Endothelial cell of umbilical vein (primary cell): ENCODE data around the gene MAS1L. TPM values are rescaled to one million over a fixed set of nuclear protein-coding genes. Genes with fewer than 3 reads are reported as not detected.

Experiments used
- BruUV-seq: library from RNA; stranded (reverse); fragments of 400-500 nt; replicated peaks from 2 replicates; lab custom pipeline; 2021; lab: Mats Ljungman, UMichigan
- CTCF ChIA-PET: fragments of 300-600, 350-600 bp; sonication (Branson Sonifier 250); formaldehyde crosslinking; loops from one replicate; lab custom pipeline; 2021; ENCODE audit warnings: antibody characterized with exemption, inconsistent platforms; lab: Charles Lee
- POLR2A ChIA-PET: fragments of 300-600, 350-600 bp; sonication (Branson Sonifier 250); formaldehyde crosslinking; loops from one replicate; lab custom pipeline; 2021; ENCODE audit warnings: antibody characterized with exemption, inconsistent platforms; lab: Charles Lee
- DNase-seq: peaks from one replicate; pipeline ENCODE4 v3.0.0-alpha.2; 2011; ENCODE audit warnings: low read depth, low spot score
- FAIRE-seq: peaks from 2 replicates; lab custom pipeline; 2011; peaks lifted over from hg19 to GRCh38; lab: Jason Lieb, UNC
- H2AFZ ChIP-seq: 2 replicates; pipeline ENCODE4 v1.6.0; 2012; ENCODE audit warnings: low read depth, low read length, control low read depth, inconsistent platforms
- H3K27ac ChIP-seq: 2 replicates; pipeline ENCODE4 v1.5.1; 2011; ENCODE audit warnings: low read depth, mild to moderate bottlenecking, control low read depth, low read length, moderate library complexity; ENCODE audit not compliant: insufficient read depth
- H3K27me3 ChIP-seq, 2 experiments: 2 replicates each; pipeline versions ENCODE4 v1.6.0 to v1.6.1; 2011; ENCODE audit warnings: low read length in 2 of 2, mixed read lengths in 1 of 2; ENCODE audit not compliant: control insufficient read depth in 2 of 2, insufficient read depth in 2 of 2
- H3K36me3 ChIP-seq, 2 experiments: 2 replicates in 1 of 2; 3 replicates in 1 of 2; pipeline ENCODE4 v1.5.1; 2011; ENCODE audit warnings: low read length in 2 of 2, mild to moderate bottlenecking in 1 of 2, moderate library complexity in 1 of 2; ENCODE audit not compliant: control insufficient read depth in 2 of 2, insufficient read depth in 2 of 2; ENCODE audit errors: extremely low read depth in 1 of 2
- H3K4me1 ChIP-seq: 3 replicates; pipeline ENCODE4 v1.5.1; 2011; ENCODE audit warnings: mild to moderate bottlenecking, low read length; ENCODE audit not compliant: control insufficient read depth, insufficient read depth; ENCODE audit errors: extremely low read depth
- H3K4me2 ChIP-seq: 2 replicates; pipeline ENCODE4 v1.6.1; 2011; ENCODE audit warnings: low read length, control low read depth, mixed read lengths; ENCODE audit not compliant: insufficient read depth
- H3K4me3 ChIP-seq, 3 experiments: fragments of 200-600 bp in 1 of 3; sonication (generic), shearing (Covaris generic) in 1 of 3; replicated peaks in 1 of 3; 2 replicates each; pipeline ENCODE4 v1.5.1; 2011 to 2016; ENCODE audit warnings: control low read depth in 3 of 3, low read length in 3 of 3, mild to moderate bottlenecking in 2 of 3, inconsistent platforms in 1 of 3, low read depth in 1 of 3, moderate library complexity in 1 of 3; ENCODE audit not compliant: insufficient read depth in 1 of 3
- H3K79me2 ChIP-seq: 2 replicates; pipeline ENCODE4 v1.6.0; 2012; ENCODE audit warnings: low read length, inconsistent platforms; ENCODE audit not compliant: control insufficient read depth, insufficient read depth
- H3K9ac ChIP-seq: replicated peaks from 2 replicates; pipeline ENCODE3; 2011; ENCODE audit warnings: low read length, control low read depth; ENCODE audit not compliant: insufficient read depth; ENCODE audit errors: extremely low read depth
- H3K9me1 ChIP-seq: replicated peaks from 3 replicates; pipeline ENCODE4 v1.6.0; 2011; ENCODE audit warnings: mild to moderate bottlenecking, low read length; ENCODE audit not compliant: control insufficient read depth, insufficient read depth; ENCODE audit errors: extremely low read depth
- H3K9me3 ChIP-seq: replicated peaks from 2 replicates; pipeline ENCODE4 v1.5.1; 2012; ENCODE audit warnings: low read length, inconsistent platforms; ENCODE audit not compliant: control insufficient read depth, insufficient read depth
- H4K20me1 ChIP-seq: replicated peaks from 2 replicates; pipeline ENCODE3; 2011; ENCODE audit warnings: mild to moderate bottlenecking, low read length; ENCODE audit not compliant: control insufficient read depth, insufficient read depth; ENCODE audit errors: extremely low read depth
- EZH2 ChIP-seq: IDR thresholded peaks from 2 replicates; pipeline ENCODE4 v1.6.1; 2012; ENCODE audit warnings: borderline replicate concordance, low read depth, mild to moderate bottlenecking, moderate library complexity, low read length, inconsistent platforms; ENCODE audit not compliant: severe bottlenecking
- FOS ChIP-seq: IDR thresholded peaks from 2 replicates; pipeline ENCODE4 v1.6.1; 2011; ENCODE audit warnings: mild to moderate bottlenecking, low read length, moderate library complexity, borderline replicate concordance; ENCODE audit not compliant: insufficient read depth
- GATA2 ChIP-seq: IDR thresholded peaks from 2 replicates; pipeline ENCODE4 v1.7.0; 2011; ENCODE audit warnings: low read depth, mild to moderate bottlenecking, moderate library complexity, mixed read lengths, low read length; ENCODE audit not compliant: insufficient read length, insufficient read depth
- JUN ChIP-seq: IDR thresholded peaks from 2 replicates; pipeline ENCODE4 v1.6.1; 2011; ENCODE audit warnings: borderline replicate concordance, low read depth; ENCODE audit not compliant: insufficient read length, insufficient read depth
- MYC ChIP-seq: IDR thresholded peaks from one replicate; pipeline ENCODE4 v1.6.1; 2011; ENCODE audit warnings: mild to moderate bottlenecking, low read depth, low read length
- POLR2A ChIP-seq: IDR thresholded peaks from 2 replicates; pipeline ENCODE4 v1.6.1; 2012; ENCODE audit warnings: low read depth, mild to moderate bottlenecking, control low read depth, low read length
- POLR2AphosphoS5 ChIP-seq: IDR thresholded peaks from 2 replicates; pipeline ENCODE4 v1.6.1; 2012; ENCODE audit warnings: low read depth, mild to moderate bottlenecking, control low read depth, low read length, moderate library complexity; ENCODE audit not compliant: insufficient read depth
- dilution Hi-C: fragments of 300-500 bp; cut with MboI; formaldehyde crosslinking; loops from one replicate; pipeline ENCODE4 v1.15.0; 2019; ENCODE audit warnings: low sequenced_read_pairs; ENCODE audit not compliant: extremely low pct_ligation_motif_present
- intact Hi-C: fragments of 100-400 bp; cut with micrococcal nuclease; formaldehyde crosslinking; loops from one replicate; pipeline ENCODE4 v1.10.0; 2022
- polyA plus RNA-seq, 4 experiments: library from polyadenylated mRNA; depleted of rRNA in 3 of 4; stranded (reverse) in 3 of 4; unstranded in 1 of 4; fragments of >200 nt; gene quantifications; 2 replicates each; pipeline versions ENCODE4 v1.2.1 to v1.2.3, GENCODE V29; 2011 to 2012; ENCODE audit warnings: missing spikeins in 1 of 4
- total RNA-seq: library from RNA; stranded (reverse); gene quantifications from 2 replicates; pipeline ENCODE4 v1.2.3, GENCODE V29; 2021
- TF ChIP-seq, protein P1 (sequence below), 2 donors: IDR thresholded peaks; 1 replicate in 1 of 2; 2 replicates in 1 of 2; pipeline ENCODE4 v1.5.1; 2011; ENCODE audit warnings: low read length in 2 of 2, mild to moderate bottlenecking in 2 of 2, moderate library complexity in 2 of 2, control low read depth in 1 of 2, inconsistent platforms in 1 of 2, low read depth in 1 of 2; ENCODE audit not compliant: insufficient read depth in 1 of 2; ENCODE audit errors: extremely low read depth in 1 of 2
- TF ChIP-seq, protein P2 (sequence below): IDR thresholded peaks from 2 replicates; pipeline ENCODE4 v1.6.1; 2011; ENCODE audit not compliant: insufficient read depth, insufficient read length

The MAS1L gene
- total and polyA plus RNA-seq, 2 donors (not counting 3 experiments of a cell fraction or from before 2014, with no cell fraction given): not detected

DNA sequence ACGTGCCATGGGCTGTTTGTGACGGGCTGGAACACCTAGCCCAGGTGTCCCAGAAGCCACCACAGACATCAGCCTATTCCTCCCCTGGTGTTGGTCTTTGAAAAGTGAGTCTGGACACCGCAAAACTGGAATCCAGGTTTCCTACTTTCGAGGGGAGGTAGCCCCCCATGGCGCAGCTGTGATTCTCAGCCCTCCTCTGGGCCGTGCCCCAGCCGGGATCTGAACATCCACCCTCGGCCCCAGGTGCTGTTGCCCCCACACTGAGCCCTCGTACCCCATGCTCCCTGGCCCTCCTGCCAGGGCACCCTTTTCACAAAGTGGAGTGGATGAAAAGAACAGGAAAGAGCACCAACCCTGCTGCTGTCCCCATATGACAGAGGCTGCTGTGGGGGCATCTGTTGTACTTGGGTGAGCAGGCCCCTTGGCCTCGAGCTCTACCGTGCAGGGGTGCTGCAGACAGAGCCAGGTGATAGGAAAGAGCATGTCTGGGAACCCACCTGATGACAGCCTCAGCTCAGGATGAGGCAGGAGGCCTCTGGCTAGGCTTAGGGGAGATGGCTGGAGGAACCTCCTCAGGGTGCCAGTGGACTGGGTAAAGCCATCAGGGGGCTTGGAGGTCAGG lies 18.8 kb upstream of the MAS1L start:
- Histone ChIP-seq H3K4me2 (no peak overlapping the region), H4K20me1 (no peaks in the 10 kb centered on the region), H3K9ac (no peak overlapping the region), H3K4me1 (no peaks in the 10 kb centered on the region), H3K79me2 (no peaks in the 10 kb centered on the region), H3K9me1 (no peaks in the 10 kb centered on the region), H3K27ac (no peak overlapping the region), H3K9me3 (no peaks in the 10 kb centered on the region), H3K36me3 (no peaks in the 10 kb centered on the region), H2AFZ (no peak overlapping the region), H3K4me3 (no peak overlapping the region), H3K27me3 (no peaks in the 10 kb centered on the region)
- ChIA-PET POLR2A (no interaction called here), CTCF (no interaction called here)
- dilution Hi-C loops (no loop called here), intact Hi-C loops (no loop called here)
- DNase-seq: no peak
- no TSS peak for BruUV-seq
- no peak for FAIRE-seq
- TF ChIP-seq POLR2AphosphoS5: no peak

DNA sequence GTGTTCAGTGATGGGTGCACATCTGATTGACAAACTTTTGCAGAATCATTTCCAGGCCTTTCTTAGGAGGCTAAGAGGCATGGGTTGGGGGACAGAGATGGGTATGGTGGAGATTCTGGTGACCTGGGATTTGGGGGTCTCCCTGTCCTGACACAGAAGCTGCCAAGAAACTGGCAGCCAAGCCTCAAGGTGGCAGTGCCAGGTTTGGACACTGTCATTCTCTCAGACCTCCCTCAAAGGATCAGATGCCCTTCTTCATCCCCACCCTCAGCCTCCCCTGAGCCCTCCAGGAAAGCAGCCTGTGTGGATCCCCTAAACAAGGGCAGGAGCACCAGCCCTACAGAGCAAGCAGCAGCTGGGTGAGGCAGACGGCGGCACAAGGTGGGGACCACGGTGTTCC lies 18.1 kb upstream of the MAS1L start:
- Histone ChIP-seq H4K20me1 (no peaks in the 10 kb centered on the region), H3K9ac (no peak overlapping the region), H3K9me1 (no peaks in the 10 kb centered on the region), H3K4me3 (no peak overlapping the region), H3K4me2 (no peak overlapping the region), H3K36me3 (no peaks in the 10 kb centered on the region), H3K4me1 (no peaks in the 10 kb centered on the region), H2AFZ (no peak overlapping the region), H3K9me3 (no peaks in the 10 kb centered on the region), H3K27me3 (no peaks in the 10 kb centered on the region), H3K27ac (no peak overlapping the region), H3K79me2 (no peaks in the 10 kb centered on the region)
- dilution Hi-C loops: no loop called here
- ChIA-PET CTCF (no interaction called here), POLR2A (no interaction called here)
- TF ChIP-seq EZH2 (no peak), POLR2AphosphoS5 (no peak), GATA2 (no peak), MYC (no peak), JUN (no peak), POLR2A (no peak), FOS (no peak)
- TF ChIP-seq, protein P1, sequence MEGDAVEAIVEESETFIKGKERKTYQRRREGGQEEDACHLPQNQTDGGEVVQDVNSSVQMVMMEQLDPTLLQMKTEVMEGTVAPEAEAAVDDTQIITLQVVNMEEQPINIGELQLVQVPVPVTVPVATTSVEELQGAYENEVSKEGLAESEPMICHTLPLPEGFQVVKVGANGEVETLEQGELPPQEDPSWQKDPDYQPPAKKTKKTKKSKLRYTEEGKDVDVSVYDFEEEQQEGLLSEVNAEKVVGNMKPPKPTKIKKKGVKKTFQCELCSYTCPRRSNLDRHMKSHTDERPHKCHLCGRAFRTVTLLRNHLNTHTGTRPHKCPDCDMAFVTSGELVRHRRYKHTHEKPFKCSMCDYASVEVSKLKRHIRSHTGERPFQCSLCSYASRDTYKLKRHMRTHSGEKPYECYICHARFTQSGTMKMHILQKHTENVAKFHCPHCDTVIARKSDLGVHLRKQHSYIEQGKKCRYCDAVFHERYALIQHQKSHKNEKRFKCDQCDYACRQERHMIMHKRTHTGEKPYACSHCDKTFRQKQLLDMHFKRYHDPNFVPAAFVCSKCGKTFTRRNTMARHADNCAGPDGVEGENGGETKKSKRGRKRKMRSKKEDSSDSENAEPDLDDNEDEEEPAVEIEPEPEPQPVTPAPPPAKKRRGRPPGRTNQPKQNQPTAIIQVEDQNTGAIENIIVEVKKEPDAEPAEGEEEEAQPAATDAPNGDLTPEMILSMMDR (IDR thresholded peaks at IDR 0.05; ENCODE audit: extremely low read depth in 1 of 2, insufficient read depth in 1 of 2, low read depth in 1 of 2, low read length in 2 of 2): no peak
- TF ChIP-seq, protein P2, sequence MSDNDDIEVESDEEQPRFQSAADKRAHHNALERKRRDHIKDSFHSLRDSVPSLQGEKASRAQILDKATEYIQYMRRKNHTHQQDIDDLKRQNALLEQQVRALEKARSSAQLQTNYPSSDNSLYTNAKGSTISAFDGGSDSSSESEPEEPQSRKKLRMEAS: no peak
- no peak for DNase-seq
- BruUV-seq: no TSS peak
- intact Hi-C loops: no loop called here
- no peak for FAIRE-seq
